M059J (cell line): Measurements from ENCODE around the gene GNAQ. TPM values are rescaled to one million over a fixed set of nuclear protein-coding genes. Genes with fewer than 3 reads are reported as not detected.

Source experiments
- DNase-seq: peaks from one replicate; pipeline ENCODE4 v3.0.0-alpha.2; 2012; ENCODE audit warnings: low read depth
- total RNA-seq: library from RNA; depleted of rRNA; stranded (reverse); fragments of >200 nt; shearing (Covaris generic); gene quantifications from 2 replicates; pipeline ENCODE4 v1.2.3, GENCODE V29; 2014

GNAQ gene
- total RNA-seq, 1 experiment from 2014 or later = 39.2 TPM

GRCh38 chr9:77975036-77975435, 56.6 kb downstream of the GNAQ start:
- no peak for DNase-seq

GRCh38 chr9:77974434-77974833, 57.2 kb downstream of the GNAQ start:
- DNase-seq = no peak

GRCh38 chr9:77969083-77969482, 62.5 kb downstream of the GNAQ start:
- no peak for DNase-seq

- no peak for DNase-seq
Measured at GRCh38 chr9:77968506-77968905, 63.1 kb downstream of the GNAQ start.

DNA sequence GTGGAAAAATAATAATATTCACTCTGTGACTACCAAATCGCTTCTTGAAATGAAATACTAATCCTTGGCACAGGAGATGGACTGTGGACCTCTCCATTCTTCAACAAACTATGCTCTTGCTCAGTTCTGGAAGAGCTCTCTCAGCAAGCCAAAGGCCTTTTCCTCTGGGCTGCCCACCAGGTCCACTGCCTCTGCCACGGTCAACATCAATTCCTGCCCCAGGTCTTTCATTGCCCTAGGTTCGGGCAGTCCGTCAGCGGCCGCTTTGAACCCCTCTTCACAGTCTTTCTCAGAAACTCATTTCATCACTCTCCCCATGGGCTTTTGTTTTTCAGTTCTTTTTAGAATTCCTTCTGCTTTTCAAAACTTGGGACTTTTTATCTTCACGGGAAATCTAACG, 64.9 kb downstream of the GNAQ start:
- no peak for DNase-seq

DNA sequence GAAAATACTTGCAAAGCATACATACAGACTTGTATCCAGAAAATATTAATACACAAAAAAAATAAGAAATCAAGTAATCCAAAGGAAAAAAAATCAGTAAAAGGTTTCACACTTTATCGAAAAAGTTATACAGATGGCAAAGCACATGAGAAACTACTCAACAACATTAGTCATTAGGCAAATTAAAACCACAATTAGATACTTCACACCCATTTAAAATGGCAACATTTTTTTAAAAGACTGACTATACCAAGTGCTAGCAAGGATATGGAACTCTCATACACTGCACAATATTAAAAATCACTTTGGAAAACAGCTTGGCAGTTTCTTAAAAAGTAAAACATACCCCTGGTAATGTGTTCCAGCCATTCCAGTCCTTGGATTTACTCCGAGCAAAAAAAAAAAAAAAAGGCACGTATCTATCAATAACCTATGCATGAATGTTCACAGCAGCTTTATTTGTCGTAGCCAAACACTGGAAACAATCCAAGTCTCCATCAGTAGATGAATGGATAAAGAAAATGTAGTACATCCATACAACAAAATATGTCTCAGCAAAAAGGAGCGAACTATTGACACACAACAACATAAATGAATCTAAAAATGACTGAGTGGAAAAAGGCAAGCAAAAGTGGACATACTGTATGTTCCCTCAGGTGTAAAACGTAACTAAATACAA, 66.0 kb downstream of the GNAQ start:
- DNase-seq = no peak

DNA sequence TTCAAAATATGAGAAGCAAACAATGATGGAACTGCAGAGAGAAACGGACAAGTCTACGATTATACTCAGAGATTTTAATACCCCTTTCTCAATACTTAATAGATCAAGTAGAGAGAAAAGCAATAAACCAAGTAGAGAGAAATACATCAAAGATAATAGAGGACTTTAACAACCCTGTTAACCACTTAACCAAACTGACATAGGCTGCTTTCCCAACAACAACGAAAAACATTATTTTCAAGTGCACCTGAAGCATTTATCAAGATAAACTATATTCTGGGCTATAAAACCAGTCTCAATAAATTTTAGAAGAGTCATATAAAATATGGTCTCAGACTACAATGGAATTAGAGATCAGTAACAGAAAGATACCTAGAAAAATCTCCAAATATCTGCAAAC, 67.4 kb downstream of the GNAQ start:
- no peak for DNase-seq

- DNase-seq = peak; percentile 46
Measured at GRCh38 chr9:77961541-77961940, 70.1 kb downstream of the GNAQ start.

DNA sequence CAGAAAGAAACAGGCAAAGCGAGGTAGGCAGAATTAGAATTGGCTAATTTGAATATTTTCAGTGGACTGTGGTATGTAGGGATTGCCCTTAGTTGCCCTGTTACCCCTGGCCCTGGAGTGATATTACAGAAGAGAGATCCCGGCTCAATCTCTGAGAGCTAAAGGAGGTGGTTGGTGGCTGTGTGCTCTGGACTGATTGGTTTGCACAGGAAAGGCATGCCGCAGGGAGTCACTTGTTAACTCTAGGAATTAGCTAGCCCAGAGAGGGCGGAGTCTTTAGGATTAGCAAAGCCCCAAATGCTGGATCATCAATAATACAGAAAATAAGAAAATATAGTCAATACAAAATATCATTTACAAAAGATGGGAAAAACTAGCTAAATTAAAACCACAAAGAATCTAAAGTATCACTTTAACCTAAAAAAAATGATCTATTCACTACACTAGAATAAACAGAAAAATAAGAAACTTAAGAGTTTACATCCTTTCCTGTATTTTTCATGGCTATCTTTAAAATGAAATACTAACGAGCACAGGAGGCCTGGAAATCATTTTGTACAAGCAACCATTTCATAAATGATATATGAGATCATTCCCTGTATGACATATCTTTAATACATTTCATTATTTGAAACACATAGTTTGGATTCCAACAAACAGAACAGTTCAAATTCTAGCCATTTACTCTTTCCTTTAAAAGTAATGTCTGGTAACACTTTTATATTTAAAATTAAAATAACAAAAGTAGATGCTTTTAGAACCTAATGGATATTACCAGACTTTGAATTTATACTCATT, 71.1 kb downstream of the GNAQ start:
- DNase-seq = no peak

- DNase-seq = no peak
Measured at GRCh38 chr9:77959803-77960202, 71.8 kb downstream of the GNAQ start.

GRCh38 chr9:77957652-77958051, 74.0 kb downstream of the GNAQ start:
- no peak for DNase-seq

DNA sequence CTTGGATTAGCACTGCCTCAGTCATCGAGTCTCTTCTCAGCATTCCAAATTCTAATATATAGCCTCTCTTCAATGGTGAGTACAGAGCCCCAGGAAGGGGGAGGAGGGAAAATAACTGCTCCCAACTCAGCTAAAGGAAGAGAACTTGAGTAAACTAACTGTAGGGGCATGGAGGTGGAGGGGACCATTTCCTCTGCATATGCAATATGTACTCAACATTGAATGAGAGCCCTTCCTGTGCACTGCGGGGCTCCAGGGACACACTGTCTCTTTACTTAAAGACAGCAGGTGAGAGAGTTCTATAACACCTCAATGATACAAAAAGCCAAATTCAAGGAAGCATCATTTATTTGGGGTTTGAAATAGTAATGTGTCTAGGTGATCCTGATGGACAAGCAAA, 75.1 kb downstream of the GNAQ start:
- no peak for DNase-seq

DNA sequence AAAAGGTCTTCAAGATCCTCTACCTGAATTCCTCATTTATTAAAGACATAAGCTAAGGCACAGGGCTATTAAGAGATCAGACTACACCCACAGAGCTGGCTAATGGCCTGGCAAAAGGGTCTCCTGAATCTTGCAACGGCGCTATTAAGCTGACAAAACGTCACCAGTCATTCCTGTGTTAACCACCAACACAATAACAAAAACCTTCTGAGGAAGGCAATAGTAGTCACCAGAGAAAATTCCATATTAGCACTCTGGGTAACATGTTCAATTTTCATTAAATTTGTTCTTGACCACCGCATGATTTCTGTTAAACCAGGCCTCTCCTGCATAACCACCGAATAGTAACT, 77.0 kb downstream of the GNAQ start:
- peak; percentile 39 for DNase-seq

- no peak for DNase-seq
Measured at GRCh38 chr9:77954013-77954665, 77.5 kb downstream of the GNAQ start.

DNA sequence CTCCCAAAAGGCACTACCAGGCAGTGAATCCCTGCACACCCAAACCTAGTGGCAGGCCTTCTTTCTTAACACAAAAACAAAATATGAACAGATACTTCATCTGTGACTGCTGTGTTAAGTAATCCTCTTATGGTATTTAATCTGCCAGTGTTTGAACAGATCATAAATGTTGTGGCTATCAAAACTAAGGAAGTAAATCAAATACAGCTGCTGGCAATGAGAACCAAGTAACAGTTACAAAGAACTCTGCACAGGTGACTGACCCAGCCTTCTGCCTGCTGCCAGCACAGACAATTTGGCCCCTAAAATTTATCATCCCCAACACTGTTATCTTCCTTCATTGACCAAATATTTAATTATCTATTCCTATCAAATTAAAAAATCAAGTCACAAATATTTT, 78.0 kb downstream of the GNAQ start:
- no peak for DNase-seq

- DNase-seq = peak; percentile 40
Measured at GRCh38 chr9:77952635-77953328, 78.8 kb downstream of the GNAQ start.

DNA sequence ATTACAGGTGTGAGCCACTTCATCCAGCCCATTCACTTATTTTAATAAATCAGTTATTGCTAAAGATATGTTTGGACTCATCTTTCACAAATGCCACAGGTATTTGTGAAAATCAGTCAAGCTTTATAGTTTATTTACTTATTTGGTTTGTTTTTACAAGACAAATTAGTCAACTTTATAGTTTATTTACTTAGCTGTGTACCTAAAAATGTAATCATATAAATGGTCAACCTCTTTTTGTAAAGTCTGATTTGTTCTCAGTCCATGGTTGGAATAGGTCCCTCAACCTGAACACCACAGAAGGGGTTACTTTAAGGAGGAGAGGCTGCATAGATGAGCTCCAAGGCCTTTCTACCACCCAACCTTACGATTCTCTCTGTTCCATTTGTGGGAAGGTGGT, 80.2 kb downstream of the GNAQ start:
- DNase-seq = no peak

DNA sequence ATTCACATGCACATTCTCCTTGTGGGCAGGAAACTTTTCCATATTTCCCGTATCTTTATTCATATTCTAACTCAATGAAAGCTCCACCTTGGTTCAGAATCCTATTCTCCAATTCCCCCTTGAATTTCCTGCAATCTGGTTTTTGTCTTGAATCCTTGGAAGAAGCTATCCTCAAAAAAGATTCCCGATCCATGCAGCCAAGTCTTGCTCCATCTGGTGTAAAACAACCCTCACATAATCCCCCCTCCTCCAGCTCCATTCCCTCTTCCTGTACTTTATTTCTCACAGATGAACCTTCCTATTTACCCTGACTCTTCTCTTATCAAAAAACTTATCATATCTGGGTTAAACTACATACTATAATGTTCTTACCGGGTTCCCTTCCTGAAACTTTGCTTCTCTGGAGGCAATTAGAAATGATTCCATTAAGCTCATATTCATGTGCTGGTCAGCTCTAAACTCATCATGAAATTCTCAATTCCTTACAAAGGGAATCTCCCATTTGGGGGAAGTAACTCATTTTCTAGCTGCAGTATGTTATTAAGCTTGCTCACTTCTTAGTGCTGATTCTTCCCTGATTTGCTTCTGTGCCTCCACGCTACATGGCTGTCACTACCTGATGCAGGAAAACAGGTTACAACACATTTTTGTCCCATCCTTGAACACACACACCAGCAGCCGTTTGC, 81.7 kb downstream of the GNAQ start:
- DNase-seq = no peak

DNA sequence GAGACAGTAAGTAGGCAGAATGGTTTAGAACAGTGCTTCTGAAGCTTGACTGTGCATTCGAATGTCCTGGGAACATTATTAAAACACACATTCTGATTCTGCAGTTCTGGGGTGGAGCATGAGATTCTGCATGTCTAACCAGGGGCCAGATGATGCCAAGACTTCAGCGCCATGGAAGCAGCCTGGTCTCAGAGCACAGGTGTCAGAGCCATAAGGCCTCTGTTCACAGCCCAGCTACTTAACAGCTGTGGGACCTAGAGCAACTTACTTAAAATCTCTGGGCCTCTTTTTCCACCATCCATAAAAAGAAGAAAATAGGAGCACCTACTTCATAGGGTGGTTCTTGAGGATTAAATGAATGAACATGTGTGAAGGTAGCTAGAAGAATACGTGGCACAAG, 84.0 kb downstream of the GNAQ start:
- no peak for DNase-seq

- no peak for DNase-seq
Measured at GRCh38 chr9:77946969-77947620, 84.5 kb downstream of the GNAQ start.

DNA sequence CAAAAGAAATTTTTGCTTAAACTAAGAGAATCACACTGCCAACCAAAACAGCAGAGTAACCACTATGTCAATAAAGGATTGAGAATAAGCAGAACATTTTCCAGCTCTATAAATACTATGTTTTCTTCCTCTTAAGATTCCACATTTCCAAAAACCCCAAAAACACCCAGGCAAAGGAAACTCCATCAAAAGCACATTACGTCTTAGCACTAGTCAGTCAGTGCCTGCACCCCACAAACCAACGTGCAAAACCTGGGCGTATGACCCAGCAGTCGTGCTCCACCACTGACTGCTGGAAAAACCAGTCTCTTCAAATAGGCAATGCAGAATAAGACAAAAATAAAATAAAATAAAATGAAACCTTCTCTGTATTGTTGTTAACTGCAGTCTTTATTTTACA, 85.3 kb downstream of the GNAQ start:
- DNase-seq = no peak
